ENCODE data around the gene TGM3. TPM values are rescaled to one million over a fixed set of nuclear protein-coding genes. Genes with fewer than 3 reads are reported as not detected.

The TGM3 gene
- total and polyA plus RNA-seq, 10 of the 15 experiments (the other 5 are each of a cell fraction or from before 2014, with no cell fraction given) = not detected

DNA sequence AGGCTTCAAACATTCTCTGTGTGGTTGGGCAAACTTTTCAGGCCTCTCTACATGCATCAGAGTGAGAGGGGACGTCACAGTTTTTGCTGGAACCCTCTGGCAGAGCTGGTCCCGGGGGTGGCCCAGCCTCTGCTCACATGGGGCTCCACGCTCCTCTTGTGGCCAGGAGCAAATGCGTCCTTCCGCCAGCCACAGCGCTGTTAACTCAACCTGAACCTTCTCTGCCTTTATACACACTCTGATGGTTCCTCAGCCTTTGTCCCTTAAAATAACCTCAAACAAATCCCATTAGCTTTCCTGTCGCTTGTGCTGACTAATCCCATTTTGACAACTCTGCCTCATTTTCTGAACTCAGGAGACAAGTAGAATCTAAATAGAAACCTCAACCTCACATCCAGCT, 45.5 kb downstream of the TGM3 start:
- H3K9me3 ChIP-seq (replicated peaks; ENCODE audit: control insufficient read depth, insufficient read depth, low read length) = no peaks in the 10 kb centered on the region
- RAD21 ChIA-PET (ENCODE audit: unreplicated experiment) = interaction anchor here (1.0 kb wide), 1 partner anchor 134 kb away, joined by 3 read pairs; no protein-coding TSS in a partner anchor
- no peak for DNase-seq (ENCODE audit: low read depth, low spot score)
- intact Hi-C loops (cut with micrococcal nuclease; ENCODE audit: unreplicated experiment) (no loop called here), in situ Hi-C loops (cut with MboI) (no loop called here)
- H2AFZ ChIP-seq (ENCODE audit: control insufficient read depth, low read depth, low read length) = no peak overlapping the region
- POLR2A ChIA-PET = interaction anchor here (0.5 kb wide), 1 partner anchor 198 kb away, joined by 3 read pairs; no protein-coding TSS in a partner anchor
- no peak for ATAC-seq
- no peaks in the 10 kb centered on the region for H3K36me3 ChIP-seq (ENCODE audit: control insufficient read depth in 2 of 2, insufficient read depth in 2 of 2, low read length in 1 of 2)
- H3K4me1 ChIP-seq (ENCODE audit: control insufficient read depth, insufficient read depth, low read length) = no peaks in the 10 kb centered on the region
- CTCF ChIA-PET = no interaction called here
- no TSS peak for BruUV-seq (replicated peaks)
- H3K9ac ChIP-seq (ENCODE audit: control insufficient read depth, insufficient read depth, low read length) = no peak overlapping the region
- WGBS (ENCODE audit: insufficient coverage, insufficient replicate concordance, low lambda C conversion rate, missing lambda C conversion rate) = 16% methylated on average over 7 of the region's 7 CpGs
- H3K27me3 ChIP-seq (replicated peaks in 1 of 2; ENCODE audit: control insufficient read depth in 2 of 2, insufficient read depth in 2 of 2, low read length in 1 of 2) = peaks cover 0 to 2% of the 10 kb centered on the region in 2 experiments; a peak in 2 of 4 replicates
- no peak overlapping the region for H3K27ac ChIP-seq (ENCODE audit: control insufficient read depth, insufficient read depth)
- H3K79me2 ChIP-seq (ENCODE audit: control insufficient read depth, insufficient read depth, low read length) = no peaks in the 10 kb centered on the region
- no peak overlapping the region for H3K4me3 ChIP-seq
- SMC1A ChIA-PET (ENCODE audit: uncharacterized antibody, unreplicated experiment) = no interaction called here
- H4K20me1 ChIP-seq (ENCODE audit: control insufficient read depth, insufficient read depth) = no peaks in the 10 kb centered on the region
- no peak overlapping the region for H3K4me2 ChIP-seq (ENCODE audit: control insufficient read depth, insufficient read depth)
- FAIRE-seq = no peak
- TF ChIP-seq, protein P1, sequence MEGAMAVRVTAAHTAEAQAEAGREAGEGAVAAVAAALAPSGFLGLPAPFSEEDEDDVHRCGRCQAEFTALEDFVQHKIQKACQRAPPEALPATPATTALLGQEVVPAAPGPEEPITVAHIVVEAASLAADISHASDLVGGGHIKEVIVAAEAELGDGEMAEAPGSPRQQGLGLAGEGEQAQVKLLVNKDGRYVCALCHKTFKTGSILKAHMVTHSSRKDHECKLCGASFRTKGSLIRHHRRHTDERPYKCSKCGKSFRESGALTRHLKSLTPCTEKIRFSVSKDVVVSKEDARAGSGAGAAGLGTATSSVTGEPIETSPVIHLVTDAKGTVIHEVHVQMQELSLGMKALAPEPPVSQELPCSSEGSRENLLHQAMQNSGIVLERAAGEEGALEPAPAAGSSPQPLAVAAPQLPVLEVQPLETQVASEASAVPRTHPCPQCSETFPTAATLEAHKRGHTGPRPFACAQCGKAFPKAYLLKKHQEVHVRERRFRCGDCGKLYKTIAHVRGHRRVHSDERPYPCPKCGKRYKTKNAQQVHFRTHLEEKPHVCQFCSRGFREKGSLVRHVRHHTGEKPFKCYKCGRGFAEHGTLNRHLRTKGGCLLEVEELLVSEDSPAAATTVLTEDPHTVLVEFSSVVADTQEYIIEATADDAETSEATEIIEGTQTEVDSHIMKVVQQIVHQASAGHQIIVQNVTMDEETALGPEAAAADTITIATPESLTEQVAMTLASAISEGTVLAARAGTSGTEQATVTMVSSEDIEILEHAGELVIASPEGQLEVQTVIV (IDR thresholded peaks at IDR 0.05; ENCODE audit: borderline replicate concordance, partially characterized antibody) = no peak
- TF ChIP-seq, protein P2, sequence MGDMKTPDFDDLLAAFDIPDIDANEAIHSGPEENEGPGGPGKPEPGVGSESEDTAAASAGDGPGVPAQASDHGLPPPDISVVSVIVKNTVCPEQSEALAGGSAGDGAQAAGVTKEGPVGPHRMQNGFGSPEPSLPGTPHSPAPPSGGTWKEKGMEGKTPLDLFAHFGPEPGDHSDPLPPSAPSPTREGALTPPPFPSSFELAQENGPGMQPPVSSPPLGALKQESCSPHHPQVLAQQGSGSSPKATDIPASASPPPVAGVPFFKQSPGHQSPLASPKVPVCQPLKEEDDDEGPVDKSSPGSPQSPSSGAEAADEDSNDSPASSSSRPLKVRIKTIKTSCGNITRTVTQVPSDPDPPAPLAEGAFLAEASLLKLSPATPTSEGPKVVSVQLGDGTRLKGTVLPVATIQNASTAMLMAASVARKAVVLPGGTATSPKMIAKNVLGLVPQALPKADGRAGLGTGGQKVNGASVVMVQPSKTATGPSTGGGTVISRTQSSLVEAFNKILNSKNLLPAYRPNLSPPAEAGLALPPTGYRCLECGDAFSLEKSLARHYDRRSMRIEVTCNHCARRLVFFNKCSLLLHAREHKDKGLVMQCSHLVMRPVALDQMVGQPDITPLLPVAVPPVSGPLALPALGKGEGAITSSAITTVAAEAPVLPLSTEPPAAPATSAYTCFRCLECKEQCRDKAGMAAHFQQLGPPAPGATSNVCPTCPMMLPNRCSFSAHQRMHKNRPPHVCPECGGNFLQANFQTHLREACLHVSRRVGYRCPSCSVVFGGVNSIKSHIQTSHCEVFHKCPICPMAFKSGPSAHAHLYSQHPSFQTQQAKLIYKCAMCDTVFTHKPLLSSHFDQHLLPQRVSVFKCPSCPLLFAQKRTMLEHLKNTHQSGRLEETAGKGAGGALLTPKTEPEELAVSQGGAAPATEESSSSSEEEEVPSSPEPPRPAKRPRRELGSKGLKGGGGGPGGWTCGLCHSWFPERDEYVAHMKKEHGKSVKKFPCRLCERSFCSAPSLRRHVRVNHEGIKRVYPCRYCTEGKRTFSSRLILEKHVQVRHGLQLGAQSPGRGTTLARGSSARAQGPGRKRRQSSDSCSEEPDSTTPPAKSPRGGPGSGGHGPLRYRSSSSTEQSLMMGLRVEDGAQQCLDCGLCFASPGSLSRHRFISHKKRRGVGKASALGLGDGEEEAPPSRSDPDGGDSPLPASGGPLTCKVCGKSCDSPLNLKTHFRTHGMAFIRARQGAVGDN (IDR thresholded peaks at IDR 0.05) = no peak

Data from GM12878 (cell line).